WTC11 (cell line): ENCODE results near the gene RABL6. TPM values are rescaled to one million over a fixed set of nuclear protein-coding genes. Genes with fewer than 3 reads are reported as not detected.

Source experiments
- ATAC-seq: fragments of 200-7000 bp; cut with Tn5 transposase; 2 replicates; pipeline ENCODE4 v1.10.0; 2021; ENCODE audit warnings: mild to moderate bottlenecking, moderate library complexity
- CTCF ChIA-PET: fragments of 300-600 bp; sonication (Branson Sonifier 250); formaldehyde crosslinking; loops from one replicate; lab custom pipeline; 2021; ENCODE audit warnings: antibody characterized with exemption; lab: Charles Lee
- POLR2A ChIA-PET: fragments of 350-600 bp; sonication (Branson Sonifier 250); formaldehyde crosslinking; loops from one replicate; lab custom pipeline; 2021; ENCODE audit warnings: antibody characterized with exemption; lab: Charles Lee
- DNase-seq: peaks from one replicate; pipeline ENCODE4 v3.0.0; 2021; ENCODE audit warnings: low spot score
- H3K27ac Mint-ChIP-seq: 2 replicates; pipeline ENCODE4 v1.8.0; 2021; ENCODE audit warnings: mixed read lengths
- H3K27me3 Mint-ChIP-seq: 2 replicates; pipeline ENCODE4 v1.8.0; 2021; ENCODE audit warnings: low read depth, mild to moderate bottlenecking, moderate library complexity, mixed read lengths
- H3K36me3 Mint-ChIP-seq: 2 replicates; pipeline ENCODE4 v1.8.0; 2021; ENCODE audit warnings: mixed read lengths
- H3K4me1 Mint-ChIP-seq: 2 replicates; pipeline ENCODE4 v1.8.0; 2022; ENCODE audit warnings: mixed read lengths
- H3K4me3 Mint-ChIP-seq: 2 replicates; pipeline ENCODE4 v1.8.0; 2021; ENCODE audit warnings: mild to moderate bottlenecking, moderate library complexity, mixed read lengths
- H3K9me3 Mint-ChIP-seq: 2 replicates; pipeline ENCODE4 v1.8.0; 2021; ENCODE audit warnings: mixed read lengths
- ARID4B ChIP-seq: sonication (generic); formaldehyde crosslinking; IDR thresholded peaks from 2 replicates; pipeline ENCODE4 v1.8.0; 2023; ENCODE audit warnings: missing genetic modification reagents, mild to moderate bottlenecking, borderline replicate concordance
- ATF6 ChIP-seq: sonication (generic); formaldehyde crosslinking; IDR thresholded peaks from 2 replicates; pipeline ENCODE4 v1.8.1; 2023; ENCODE audit warnings: mild to moderate bottlenecking, missing genetic modification reagents
- CBFB ChIP-seq: sonication (generic); formaldehyde crosslinking; IDR thresholded peaks from 2 replicates; pipeline ENCODE4 v1.8.1; 2022; ENCODE audit warnings: mild to moderate bottlenecking, low read depth, missing genetic modification reagents
- CREM ChIP-seq: sonication (generic); formaldehyde crosslinking; IDR thresholded peaks from 2 replicates; pipeline ENCODE4 v1.8.1; 2022; ENCODE audit warnings: mild to moderate bottlenecking, missing genetic modification reagents, moderate library complexity
- CTCF ChIP-seq: fragments of 200-600 bp; IDR thresholded peaks from 2 replicates; pipeline ENCODE4 v1.8.0; 2022; ENCODE audit warnings: antibody characterized with exemption
- E2F5 ChIP-seq: sonication (generic); formaldehyde crosslinking; IDR thresholded peaks from 2 replicates; pipeline ENCODE4 v1.8.1; 2022; ENCODE audit warnings: mild to moderate bottlenecking, moderate library complexity, missing genetic modification reagents
- FOXK1 ChIP-seq: sonication (generic); formaldehyde crosslinking; IDR thresholded peaks from 2 replicates; pipeline ENCODE4 v1.8.0; 2022; ENCODE audit warnings: mild to moderate bottlenecking, moderate library complexity, missing genetic modification reagents
- FOXP4 ChIP-seq: sonication (generic); formaldehyde crosslinking; IDR thresholded peaks from 2 replicates; pipeline ENCODE4 v1.8.0; 2022; ENCODE audit warnings: mild to moderate bottlenecking, missing genetic modification reagents
- HMGA2 ChIP-seq: fragments of 250-450 bp; sonication (Bioruptor Pico); IDR thresholded peaks from 2 replicates; pipeline ENCODE4 v1.4.0; 2021; ENCODE audit warnings: mild to moderate bottlenecking, moderate library complexity
- IRF1 ChIP-seq: sonication (generic); formaldehyde crosslinking; IDR thresholded peaks from 2 replicates; pipeline ENCODE4 v1.8.0; 2023; ENCODE audit warnings: missing genetic modification reagents
- IRF2 ChIP-seq: sonication (generic); formaldehyde crosslinking; IDR thresholded peaks from 2 replicates; pipeline ENCODE4 v1.8.0; 2022; ENCODE audit warnings: low read depth, missing genetic modification reagents, borderline replicate concordance
- JAZF1 ChIP-seq: fragments of 250-450 bp; sonication (Bioruptor Pico); IDR thresholded peaks from 2 replicates; pipeline ENCODE4 v1.9.0; 2021; ENCODE audit warnings: moderate library complexity, mild to moderate bottlenecking, inconsistent platforms
- MXD4 ChIP-seq: fragments of 250-450 bp; sonication (Bioruptor Pico); IDR thresholded peaks from 2 replicates; pipeline ENCODE4 v1.8.0; 2021; ENCODE audit warnings: mild to moderate bottlenecking, moderate library complexity, borderline replicate concordance
- NFE2L1 ChIP-seq: sonication (generic); formaldehyde crosslinking; IDR thresholded peaks from 2 replicates; pipeline ENCODE4 v1.8.1; 2023; ENCODE audit warnings: missing genetic modification reagents
- NFYB ChIP-seq: sonication (generic); formaldehyde crosslinking; conservative IDR thresholded peaks from 2 replicates; pipeline ENCODE4 v1.8.0; 2022; ENCODE audit warnings: low read depth, missing genetic modification reagents
- OVOL2 ChIP-seq: fragments of 250-450 bp; sonication (Bioruptor Pico); IDR thresholded peaks from 2 replicates; pipeline ENCODE4 v1.9.0; 2021; ENCODE audit warnings: mild to moderate bottlenecking, borderline replicate concordance
- TEAD4 ChIP-seq: sonication (generic); formaldehyde crosslinking; IDR thresholded peaks from 2 replicates; pipeline ENCODE4 v1.8.0; 2022; ENCODE audit warnings: mild to moderate bottlenecking, missing genetic modification reagents
- ZNF219 ChIP-seq: sonication (generic); formaldehyde crosslinking; IDR thresholded peaks from 2 replicates; pipeline ENCODE4 v1.8.0; 2023; ENCODE audit warnings: missing genetic modification reagents, mild to moderate bottlenecking, borderline replicate concordance
- ZNF263 ChIP-seq: sonication (generic); formaldehyde crosslinking; IDR thresholded peaks from 2 replicates; pipeline ENCODE4 v1.8.1; 2022; ENCODE audit warnings: low read depth, mild to moderate bottlenecking, moderate library complexity, missing genetic modification reagents
- ZNF317 ChIP-seq: sonication (generic); formaldehyde crosslinking; IDR thresholded peaks from 2 replicates; pipeline ENCODE4 v1.8.1; 2023; ENCODE audit warnings: low read depth, mild to moderate bottlenecking, moderate library complexity, missing genetic modification reagents, borderline replicate concordance
- ZNF671 ChIP-seq: fragments of 250-450 bp; sonication (Bioruptor Pico); IDR thresholded peaks from 2 replicates; pipeline ENCODE4 v1.8.0; 2021; ENCODE audit warnings: mild to moderate bottlenecking
- total RNA-seq: library from RNA; stranded (reverse); gene quantifications from 3 replicates; pipeline ENCODE4 v1.2.3, GENCODE V29; 2021

RABL6 gene
- total RNA-seq, 1 experiment from 2014 or later: 171 TPM

- TF ChIP-seq IRF1: no peak
- TF ChIP-seq ZNF263 (CRISPR knock-in tag): no peak
- TF ChIP-seq HMGA2 (CRISPR knock-in tag): no peak
Measured at GRCh38 chr9:136826188-136826541, 18.4 kb downstream of the RABL6 start (continued).

- peaks cover 3% of the 10 kb centered on the region for H3K4me1 Mint-ChIP-seq
- H3K27me3 Mint-ChIP-seq: no peaks in the 10 kb centered on the region
- no peak for ATAC-seq
- CTCF ChIA-PET: interaction anchor here (1.2 to 3.2 kb wide), 2 partner anchors 15 to 166 kb away, joined by 3 to 13 read pairs; partner anchors contain the start of gene AJM1
- no peak overlapping the region for H3K4me3 Mint-ChIP-seq
- no peak for TF ChIP-seq CBFB (CRISPR knock-in tag)
- no peak for TF ChIP-seq ZNF671 (CRISPR knock-in tag)
- no peak for TF ChIP-seq MXD4 (CRISPR knock-in tag)
- no peak for TF ChIP-seq TEAD4 (CRISPR knock-in tag)
- no peak for TF ChIP-seq HMGA2 (CRISPR knock-in tag)
- no peak for TF ChIP-seq FOXK1 (CRISPR knock-in tag)
- TF ChIP-seq ZNF317 (CRISPR knock-in tag): no peak
- no peak for TF ChIP-seq IRF2 (CRISPR knock-in tag)
- no peak for TF ChIP-seq CTCF
- no peak for TF ChIP-seq JAZF1 (CRISPR knock-in tag)
- no peak for TF ChIP-seq ARID4B (CRISPR knock-in tag)
- no peak for TF ChIP-seq ATF6 (CRISPR knock-in tag)
- no peak for TF ChIP-seq NFE2L1 (CRISPR knock-in tag)
- TF ChIP-seq E2F5: no peak
- no peak for TF ChIP-seq ZNF219 (CRISPR knock-in tag)
- TF ChIP-seq ZNF263 (CRISPR knock-in tag): no peak
- no peak for TF ChIP-seq FOXP4
- no peak for TF ChIP-seq CREM (CRISPR knock-in tag)
- TF ChIP-seq OVOL2 (CRISPR knock-in tag): no peak
- TF ChIP-seq NFYB: no peak
- POLR2A ChIA-PET: no interaction called here
- H3K27ac Mint-ChIP-seq: no peak overlapping the region
- peaks cover 23% of the 10 kb centered on the region for H3K36me3 Mint-ChIP-seq
- H3K9me3 Mint-ChIP-seq: no peaks in the 10 kb centered on the region
- DNase-seq: no peak
Measured at GRCh38 chr9:136826703-136827582, 19.2 kb downstream of the RABL6 start.
